A172 (cell line): ENCODE data around the gene CACNA1C. TPM values are rescaled to one million over a fixed set of nuclear protein-coding genes. Genes with fewer than 3 reads are reported as not detected.

Experiments
- DNase-seq: peaks from one replicate; pipeline ENCODE4 v3.0.0-alpha.2; 2015; ENCODE audit warnings: low spot score
- total RNA-seq: library from RNA; depleted of rRNA; stranded (reverse); fragments of >200 nt; shearing (Covaris generic); gene quantifications from 2 replicates; pipeline ENCODE4 v1.2.3, GENCODE V29; 2014

Gene CACNA1C
- total RNA-seq, 1 experiment from 2014 or later = 0.05 TPM

- no peak for DNase-seq
Measured at GRCh38 chr12:2138294-2138693, 85.5 kb downstream of the CACNA1C start.

- no peak for DNase-seq
Measured at GRCh38 chr12:2138871-2139308, 86.1 kb downstream of the CACNA1C start.

DNA sequence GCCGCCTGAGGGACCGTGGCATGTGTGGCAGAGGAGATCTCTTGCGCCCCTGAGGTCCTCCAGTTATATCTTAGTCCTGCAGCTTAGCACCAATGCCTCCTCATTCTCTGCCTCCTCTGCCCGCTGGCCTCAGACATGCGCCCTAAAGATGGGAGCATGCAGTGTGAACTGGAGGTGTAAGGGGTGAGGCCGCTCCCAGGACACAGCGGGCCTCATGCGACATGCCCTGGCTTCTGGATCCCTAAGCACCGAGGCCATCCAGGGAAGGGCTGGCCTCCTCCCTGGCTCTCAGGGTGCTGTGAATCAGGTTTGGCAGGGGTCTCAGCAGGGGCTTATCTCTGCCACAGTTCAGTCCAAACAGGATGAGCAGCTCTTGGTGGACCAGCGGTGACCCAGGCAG lies 86.9 kb downstream of the CACNA1C start:
- no peak for DNase-seq

DNA sequence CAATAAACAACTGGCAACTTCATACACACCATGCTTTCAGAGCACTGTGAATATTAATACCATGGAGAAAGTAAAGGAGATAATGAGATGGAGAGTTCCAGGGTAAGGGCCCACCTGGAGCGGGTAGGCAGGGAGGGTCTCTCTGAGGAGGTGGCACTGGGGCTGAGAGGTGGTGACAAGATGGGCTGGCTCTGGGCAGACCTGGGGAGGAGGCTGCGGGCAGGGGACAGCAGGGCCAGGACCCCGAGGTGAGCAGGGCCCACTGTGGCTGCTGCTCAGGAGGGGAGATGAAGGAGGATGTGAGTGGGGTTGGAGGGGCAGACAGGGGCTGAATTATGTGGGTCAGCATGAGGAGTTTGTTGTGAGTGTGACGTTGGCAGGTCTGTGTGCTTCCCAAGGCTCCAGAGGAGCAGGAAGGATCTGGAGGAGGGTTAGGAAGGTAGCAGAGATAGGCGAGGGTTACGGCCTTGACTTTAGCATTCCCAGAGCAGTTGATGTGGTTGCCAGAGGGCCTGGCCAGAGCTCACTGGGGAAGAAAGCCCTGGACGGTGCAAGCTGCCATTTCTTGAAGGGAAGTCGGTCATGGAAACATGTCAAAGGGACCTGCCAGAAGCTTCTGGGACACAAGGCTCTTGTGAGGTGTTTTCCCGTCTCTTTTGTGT lies 88.2 kb downstream of the CACNA1C start:
- no peak for DNase-seq

- no peak for DNase-seq
Measured at GRCh38 chr12:2142068-2142467, 89.3 kb downstream of the CACNA1C start.

DNA sequence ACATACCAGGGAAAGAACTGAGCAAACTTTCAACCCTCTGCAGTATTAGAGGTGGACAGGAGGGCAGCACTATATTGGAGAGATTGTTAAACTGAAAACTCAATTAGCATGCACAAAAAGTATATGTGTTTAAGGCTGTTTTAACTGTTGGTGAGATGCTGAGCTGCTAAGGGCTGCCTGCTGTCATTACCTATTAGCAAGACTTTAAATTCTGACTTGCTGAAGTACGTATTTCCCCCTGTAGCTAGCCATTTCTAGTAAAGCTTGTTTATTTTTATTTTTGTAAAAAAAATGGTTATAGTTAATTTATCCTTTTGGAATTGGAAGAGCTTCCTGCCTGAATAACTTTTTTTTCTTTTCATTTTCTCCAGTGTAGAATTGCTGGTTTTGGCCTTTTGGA lies 92.2 kb downstream of the CACNA1C start:
- no peak for DNase-seq

DNA sequence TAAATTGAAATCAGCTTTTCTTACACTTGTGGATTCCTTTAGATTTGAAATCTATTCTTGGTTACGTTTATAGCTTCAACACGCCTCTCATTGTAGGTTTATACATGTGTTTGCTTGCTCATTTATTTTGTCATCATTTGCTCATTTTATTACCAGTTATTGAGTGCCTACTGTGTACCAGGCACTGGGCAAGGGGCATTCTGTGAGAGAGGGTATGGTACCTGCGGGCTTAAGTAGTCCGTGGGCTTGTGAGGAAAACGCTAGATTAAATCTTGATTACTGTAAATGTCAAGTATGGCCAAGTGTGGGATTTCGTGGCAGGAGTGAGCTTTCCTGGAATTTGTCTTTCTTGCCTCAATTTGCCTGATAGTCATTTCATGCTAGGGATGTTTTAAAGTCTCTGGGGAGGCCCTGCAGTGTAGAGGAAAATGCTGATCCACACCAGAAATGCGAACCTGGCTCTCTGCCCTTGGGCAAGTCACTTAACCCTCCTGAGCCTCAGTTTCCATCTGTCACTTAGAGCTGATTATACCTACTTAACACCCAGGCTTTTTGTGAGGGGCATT lies 92.7 kb downstream of the CACNA1C start:
- no peak for DNase-seq

DNA sequence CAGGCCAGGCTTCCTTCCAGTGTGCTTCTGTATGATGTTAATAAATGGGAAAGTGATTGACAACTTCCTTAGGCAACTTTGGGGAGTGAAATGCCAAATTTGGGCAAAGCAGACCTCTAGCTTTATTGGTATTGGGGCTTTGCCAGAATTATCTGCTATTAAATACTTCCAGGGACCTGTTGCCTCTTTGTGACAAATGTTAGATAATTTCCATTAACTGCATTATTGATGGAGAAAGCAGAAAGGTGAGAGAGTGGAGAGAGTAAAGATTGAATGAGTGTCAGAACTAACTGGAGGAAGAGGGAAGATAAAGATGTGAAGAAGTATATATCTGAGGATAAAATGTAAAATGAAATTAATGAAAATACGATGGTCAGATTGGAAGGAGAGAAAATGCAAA lies 94.5 kb downstream of the CACNA1C start:
- DNase-seq = no peak

DNA sequence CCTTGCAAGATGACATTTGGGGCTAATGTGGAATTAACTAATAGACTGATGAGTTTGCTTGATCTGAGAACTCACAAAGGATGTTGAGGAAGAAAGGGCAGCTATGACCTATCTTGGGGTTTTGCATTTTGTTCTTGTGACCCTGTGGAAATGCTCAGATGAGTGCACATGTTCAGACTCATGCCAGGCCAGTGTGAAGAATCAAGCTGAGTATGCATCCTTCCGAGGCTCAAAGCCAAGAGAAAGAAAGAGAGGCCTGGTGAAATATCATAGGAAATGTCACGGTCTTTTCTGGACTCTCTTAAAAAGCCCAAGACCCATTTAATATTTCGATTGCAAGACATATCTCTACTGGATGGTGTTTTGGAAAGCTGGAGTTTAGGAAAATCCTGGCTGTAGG lies 96.3 kb downstream of the CACNA1C start:
- DNase-seq = no peak

DNA sequence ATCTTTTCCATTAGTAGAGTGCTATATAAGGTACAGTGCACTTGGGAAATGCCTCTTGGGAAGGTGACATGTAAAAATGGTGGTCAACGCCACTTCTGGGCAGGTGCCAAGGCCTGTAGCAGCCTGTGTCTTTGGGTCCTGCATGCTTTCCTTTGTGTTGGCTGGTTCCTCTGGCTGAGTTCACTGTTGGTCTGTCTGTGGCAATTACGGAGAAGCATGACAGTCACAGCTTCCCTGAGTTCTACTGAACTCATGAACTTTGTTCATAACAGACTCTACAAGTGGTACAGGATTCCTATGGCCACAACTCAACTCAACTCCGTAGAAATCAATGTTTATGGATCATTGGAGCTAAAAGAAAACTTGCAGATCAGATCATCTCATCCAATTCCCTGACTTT lies 98.0 kb downstream of the CACNA1C start:
- no peak for DNase-seq

DNA sequence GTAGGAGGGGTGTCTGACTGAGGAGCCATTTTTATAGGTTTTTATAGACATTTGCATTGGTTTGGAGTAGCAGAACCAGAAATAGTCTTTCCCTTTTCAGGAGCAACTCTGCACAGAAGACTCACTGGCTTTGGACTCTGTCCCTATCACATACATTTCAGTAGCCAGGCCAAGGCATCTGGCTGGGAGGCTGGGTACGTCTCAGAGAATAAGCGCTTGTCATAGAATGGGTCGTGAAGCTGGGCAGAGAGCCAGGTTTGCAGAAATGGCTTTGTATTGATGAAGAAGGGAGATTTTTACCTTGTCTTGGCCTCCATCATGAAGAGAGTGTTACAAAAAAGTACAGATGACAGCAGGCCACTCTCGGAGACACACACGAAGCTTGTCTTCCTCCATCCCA lies 98.6 kb downstream of the CACNA1C start:
- no peak for DNase-seq

GRCh38 chr12:2152134-2152533 lies 99.3 kb downstream of the CACNA1C start:
- DNase-seq = no peak

GRCh38 chr12:2154050-2154449 lies 101.3 kb downstream of the CACNA1C start:
- DNase-seq = no peak

DNA sequence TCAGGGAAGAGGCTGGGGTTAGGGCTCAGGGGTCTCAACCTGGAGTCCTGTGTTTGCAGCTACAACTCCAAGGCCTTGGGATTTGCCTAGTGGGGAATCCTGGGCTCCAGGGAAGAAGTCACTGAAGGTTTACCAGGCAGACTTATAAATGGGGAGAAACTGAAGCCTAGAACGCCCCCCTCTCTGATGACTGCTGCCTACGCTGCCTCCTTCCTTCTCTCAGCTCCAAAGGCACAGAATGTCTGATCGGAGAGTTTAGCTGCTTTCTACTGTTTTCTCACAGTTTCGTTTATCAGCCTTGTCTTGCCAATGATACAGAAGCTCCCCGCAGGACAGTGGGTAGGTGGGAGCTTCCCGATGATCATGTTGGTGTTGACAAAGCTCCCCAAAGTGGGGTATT lies 101.7 kb downstream of the CACNA1C start:
- no peak for DNase-seq

DNA sequence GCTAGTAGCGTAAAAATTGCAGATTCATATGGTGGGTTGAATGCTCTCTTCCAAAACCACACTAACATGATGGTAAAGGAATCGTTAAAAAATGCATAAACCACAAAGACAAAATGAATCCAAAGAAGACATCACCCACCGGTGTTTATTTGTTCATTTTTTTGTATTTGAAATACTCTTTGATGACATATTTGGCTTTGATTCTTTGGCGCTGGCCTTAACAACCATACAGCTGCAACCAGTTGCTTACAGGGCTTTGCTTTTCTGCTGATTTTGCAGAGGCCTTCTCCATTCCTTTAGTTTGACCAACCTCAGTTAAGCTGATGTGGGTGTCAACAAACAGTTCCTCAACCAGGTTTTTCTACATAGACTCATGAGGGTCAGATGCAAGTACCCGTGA lies 103.5 kb downstream of the CACNA1C start:
- no peak for DNase-seq

- DNase-seq = no peak
Measured at GRCh38 chr12:2160043-2160442, 107.3 kb downstream of the CACNA1C start.

GRCh38 chr12:2161473-2161872 lies 108.7 kb downstream of the CACNA1C start:
- DNase-seq = no peak

DNA sequence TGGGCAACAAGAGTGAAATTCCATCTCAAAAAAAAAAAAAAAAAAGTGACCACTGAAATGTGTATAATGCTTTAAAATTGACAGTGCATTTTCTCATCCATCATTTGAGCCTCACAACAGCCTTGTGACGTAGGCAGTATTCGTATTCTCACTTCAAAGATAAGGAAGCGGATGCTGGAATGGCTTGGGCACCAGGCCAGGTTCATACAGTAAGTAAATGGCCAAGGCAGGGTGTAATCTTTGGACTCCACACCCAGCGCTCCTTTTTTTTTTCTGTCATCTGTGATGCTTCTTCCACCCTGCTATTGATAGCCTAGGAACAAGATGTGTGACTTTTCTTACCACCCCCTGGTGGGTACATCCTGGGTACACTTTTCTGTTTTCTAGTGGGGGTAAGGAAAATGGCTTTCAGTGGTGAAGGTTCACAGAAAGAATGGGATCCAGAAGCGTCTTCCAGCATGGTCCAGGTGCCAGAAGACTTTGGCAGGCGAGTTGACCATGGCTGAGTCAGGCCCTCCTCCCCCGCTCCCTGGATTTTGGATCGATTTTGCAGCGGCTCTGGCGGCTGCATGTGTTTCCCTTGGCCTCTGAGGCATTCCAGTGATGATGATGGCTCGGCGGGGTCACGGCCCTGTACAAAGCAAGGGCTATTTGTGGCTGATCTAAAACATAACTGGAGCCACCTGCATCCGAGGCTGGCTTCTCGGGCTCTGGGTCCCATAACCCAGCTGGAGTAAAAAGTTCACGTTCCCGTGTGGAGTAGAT lies 110.6 kb downstream of the CACNA1C start:
- peak; percentile 72 for DNase-seq

GRCh38 chr12:2165021-2165420 lies 112.2 kb downstream of the CACNA1C start:
- DNase-seq = no peak

- no peak for DNase-seq
Measured at GRCh38 chr12:2165927-2166326, 113.1 kb downstream of the CACNA1C start.

DNA sequence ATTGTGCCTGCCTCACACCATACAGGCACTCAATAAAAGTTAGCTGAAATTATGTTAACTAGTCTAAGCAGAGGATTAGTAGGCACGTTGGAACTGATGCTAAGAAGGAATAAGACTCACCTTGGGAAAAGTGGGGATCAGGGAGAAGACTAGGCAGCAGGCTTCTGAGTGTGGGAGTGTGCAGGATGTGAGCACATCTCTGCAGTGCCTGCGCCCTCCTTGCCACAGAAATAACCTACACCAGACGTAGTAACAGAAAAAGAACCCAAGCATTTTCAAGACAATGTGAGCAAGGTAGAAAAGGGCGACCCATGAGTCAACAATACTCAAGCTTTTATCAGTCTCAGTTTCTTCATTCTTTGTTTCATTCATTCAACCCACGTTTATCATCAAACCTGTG lies 113.9 kb downstream of the CACNA1C start:
- no peak for DNase-seq

- DNase-seq = no peak
Measured at GRCh38 chr12:2167231-2167630, 114.4 kb downstream of the CACNA1C start.

- peak; percentile 59 for DNase-seq
Measured at GRCh38 chr12:2168808-2169207, 116.0 kb downstream of the CACNA1C start.
